IMR-90 (cell line): Measurements from ENCODE around the gene TUBA3E.
"Not testable (repeated sequence)": the region's sequence is repeated elsewhere in the genome, so short reads cannot be mapped to it uniquely, and the experiment has no call there.

ENCODE experiments used
- CEBPB ChIP-seq: IDR thresholded peaks from 2 replicates; pipeline ENCODE4 v1.6.1; 2012; ENCODE audit warnings: low read depth, low read length, improper control_type of control experiment
- CHD1 ChIP-seq: IDR thresholded peaks from 2 replicates; pipeline ENCODE4 v1.6.1; 2012; ENCODE audit warnings: low read depth, low read length, improper control_type of control experiment
- CTCF ChIP-seq: conservative IDR thresholded peaks from 2 replicates; pipeline ENCODE4 v1.5.1; 2012; ENCODE audit warnings: mild to moderate bottlenecking, low read depth, low read length, improper control_type of control experiment
- FOS ChIP-seq: fragments of 150-350 bp; IDR thresholded peaks from 2 replicates; pipeline ENCODE4 v1.6.1; 2016; ENCODE audit warnings: low read depth, low read length
- MAFK ChIP-seq: IDR thresholded peaks from 2 replicates; pipeline ENCODE4 v1.6.1; 2012; ENCODE audit warnings: low read depth, low read length, improper control_type of control experiment
- MAZ ChIP-seq: IDR thresholded peaks from 2 replicates; pipeline ENCODE4 v1.6.1; 2012; ENCODE audit warnings: low read depth, mild to moderate bottlenecking, low read length, improper control_type of control experiment, moderate library complexity, borderline replicate concordance
- MXI1 ChIP-seq: IDR thresholded peaks from 2 replicates; pipeline ENCODE4 v1.6.1; 2012; ENCODE audit warnings: low read depth, mild to moderate bottlenecking, low read length, moderate library complexity, borderline replicate concordance
- POLR2A ChIP-seq: IDR thresholded peaks from 2 replicates; pipeline ENCODE4 v1.6.1; 2012; ENCODE audit warnings: mild to moderate bottlenecking, low read depth, low read length
- RAD21 ChIP-seq: IDR thresholded peaks from 2 replicates; pipeline ENCODE4 v1.6.1; 2012; ENCODE audit warnings: low read length, improper control_type of control experiment
- RCOR1 ChIP-seq: IDR thresholded peaks from 2 replicates; pipeline ENCODE4 v1.6.1; 2012; ENCODE audit warnings: mild to moderate bottlenecking, low read length, improper control_type of control experiment; ENCODE audit not compliant: insufficient replicate concordance
- RFX5 ChIP-seq: IDR thresholded peaks from 2 replicates; pipeline ENCODE4 v1.8.0; 2012; ENCODE audit warnings: low read depth, mild to moderate bottlenecking, low read length, moderate library complexity
- TF ChIP-seq, protein P1 (sequence below): fragments of 150-350 bp; IDR thresholded peaks from 2 replicates; pipeline ENCODE4 v1.6.1; 2016; ENCODE audit warnings: low read depth, mild to moderate bottlenecking, low read length, moderate library complexity, borderline replicate concordance

DNA sequence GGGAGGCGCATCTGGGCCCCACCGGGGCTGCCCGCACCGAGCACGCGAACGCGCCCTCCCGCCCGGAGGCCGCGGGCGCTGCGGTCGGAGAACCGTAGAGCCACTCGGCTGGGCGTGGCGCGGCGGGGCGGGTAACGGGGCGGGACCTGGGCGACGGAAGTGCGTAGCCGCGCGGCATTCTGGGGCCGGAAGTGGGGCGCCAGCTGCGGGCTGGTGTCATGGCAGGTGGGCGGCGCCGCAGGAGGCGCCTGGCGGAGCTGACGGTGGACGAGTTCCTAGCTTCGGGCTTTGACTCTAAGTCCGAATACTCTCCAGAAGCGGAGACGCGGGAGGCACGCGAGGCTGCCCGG is 30.9 kb upstream of the TUBA3E start:
- TF ChIP-seq RCOR1, RAD21, POLR2A, CTCF, FOS, MXI1, CHD1, CEBPB, MAFK, RFX5, MAZ: not testable (repeated sequence)
- TF ChIP-seq, protein P1, sequence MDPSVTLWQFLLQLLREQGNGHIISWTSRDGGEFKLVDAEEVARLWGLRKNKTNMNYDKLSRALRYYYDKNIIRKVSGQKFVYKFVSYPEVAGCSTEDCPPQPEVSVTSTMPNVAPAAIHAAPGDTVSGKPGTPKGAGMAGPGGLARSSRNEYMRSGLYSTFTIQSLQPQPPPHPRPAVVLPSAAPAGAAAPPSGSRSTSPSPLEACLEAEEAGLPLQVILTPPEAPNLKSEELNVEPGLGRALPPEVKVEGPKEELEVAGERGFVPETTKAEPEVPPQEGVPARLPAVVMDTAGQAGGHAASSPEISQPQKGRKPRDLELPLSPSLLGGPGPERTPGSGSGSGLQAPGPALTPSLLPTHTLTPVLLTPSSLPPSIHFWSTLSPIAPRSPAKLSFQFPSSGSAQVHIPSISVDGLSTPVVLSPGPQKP, result not testable (repeated sequence)
